ENCODE results near the gene ZNF646. TPM values are rescaled to one million over a fixed set of nuclear protein-coding genes. Genes with fewer than 3 reads are reported as not detected.

The ZNF646 gene
- total RNA-seq, 1 donor from 2014 or later, result 17.2 TPM

DNA sequence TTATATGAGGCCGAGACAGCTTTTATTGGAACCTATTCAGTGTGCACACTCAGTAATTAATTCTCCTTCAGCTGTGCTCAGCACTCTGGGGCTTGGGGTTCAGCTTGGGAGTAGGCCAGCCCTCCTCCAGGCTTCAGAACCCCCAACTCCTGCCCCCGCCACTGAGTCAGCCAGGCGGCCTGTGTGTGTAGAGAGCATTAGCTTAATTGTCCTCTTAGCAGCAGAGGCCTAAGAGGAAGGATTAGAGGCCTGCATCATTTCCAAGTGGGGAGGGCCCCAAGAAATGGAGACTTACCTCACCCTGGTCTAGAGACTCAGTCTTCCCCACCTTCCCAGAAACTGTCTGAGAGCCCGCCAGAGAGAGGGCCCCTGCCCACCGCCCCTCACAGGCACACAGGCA, 13.7 kb downstream of the ZNF646 start:
- H2AFZ ChIP-seq (ENCODE audit: low read depth, low read length), result no peak overlapping the region
- no peak for TF ChIP-seq EZH2 (IDR thresholded peaks at IDR 0.05; ENCODE audit: insufficient read depth, low read length)
- TF ChIP-seq, protein P1, sequence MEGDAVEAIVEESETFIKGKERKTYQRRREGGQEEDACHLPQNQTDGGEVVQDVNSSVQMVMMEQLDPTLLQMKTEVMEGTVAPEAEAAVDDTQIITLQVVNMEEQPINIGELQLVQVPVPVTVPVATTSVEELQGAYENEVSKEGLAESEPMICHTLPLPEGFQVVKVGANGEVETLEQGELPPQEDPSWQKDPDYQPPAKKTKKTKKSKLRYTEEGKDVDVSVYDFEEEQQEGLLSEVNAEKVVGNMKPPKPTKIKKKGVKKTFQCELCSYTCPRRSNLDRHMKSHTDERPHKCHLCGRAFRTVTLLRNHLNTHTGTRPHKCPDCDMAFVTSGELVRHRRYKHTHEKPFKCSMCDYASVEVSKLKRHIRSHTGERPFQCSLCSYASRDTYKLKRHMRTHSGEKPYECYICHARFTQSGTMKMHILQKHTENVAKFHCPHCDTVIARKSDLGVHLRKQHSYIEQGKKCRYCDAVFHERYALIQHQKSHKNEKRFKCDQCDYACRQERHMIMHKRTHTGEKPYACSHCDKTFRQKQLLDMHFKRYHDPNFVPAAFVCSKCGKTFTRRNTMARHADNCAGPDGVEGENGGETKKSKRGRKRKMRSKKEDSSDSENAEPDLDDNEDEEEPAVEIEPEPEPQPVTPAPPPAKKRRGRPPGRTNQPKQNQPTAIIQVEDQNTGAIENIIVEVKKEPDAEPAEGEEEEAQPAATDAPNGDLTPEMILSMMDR (IDR thresholded peaks at IDR 0.05; ENCODE audit: insufficient read depth, low read depth, low read length), result no peak
- FAIRE-seq, result no peak
- Mint-ChIP-seq H3K4me1 (ENCODE audit: low read depth, unreplicated experiment) (peaks cover 7% of the 10 kb centered on the region), H3K4me3 (ENCODE audit: unreplicated experiment) (no peak overlapping the region), H3K27me3 (ENCODE audit: low read depth, unreplicated experiment) (no peaks in the 10 kb centered on the region), H3K9me3 (ENCODE audit: unreplicated experiment) (no peaks in the 10 kb centered on the region), H3K27ac (ENCODE audit: unreplicated experiment) (no peak overlapping the region), H3K36me3 (ENCODE audit: low read depth, unreplicated experiment) (peaks cover 14% of the 10 kb centered on the region)
- peaks cover 8% of the 10 kb centered on the region for H3K36me3 ChIP-seq (ENCODE audit: insufficient read depth, low read length)
- H3K9ac ChIP-seq (ENCODE audit: low read length), result no peak overlapping the region
- H3K4me1 ChIP-seq (ENCODE audit: insufficient read depth, low read length), result peaks cover 8% of the 10 kb centered on the region
- H3K9me3 ChIP-seq (ENCODE audit: insufficient read depth, low read depth, low read length), result no peaks in the 10 kb centered on the region
- no peak overlapping the region for H3K4me3 ChIP-seq (ENCODE audit: insufficient read depth, low read depth, low read length)
- no peak overlapping the region for H3K4me2 ChIP-seq (ENCODE audit: low read length)
- no peaks in the 10 kb centered on the region for H3K27me3 ChIP-seq (ENCODE audit: insufficient read depth, low read length)
- peaks cover 36% of the 10 kb centered on the region for H4K20me1 ChIP-seq (ENCODE audit: insufficient read depth, low read length)
- H3K27ac ChIP-seq (ENCODE audit: low read depth, low read length), result no peak overlapping the region
- peaks cover 34% of the 10 kb centered on the region for H3K79me2 ChIP-seq (ENCODE audit: insufficient read depth, low read length)
- DNase-seq (ENCODE audit: low read depth), result no peak

DNA sequence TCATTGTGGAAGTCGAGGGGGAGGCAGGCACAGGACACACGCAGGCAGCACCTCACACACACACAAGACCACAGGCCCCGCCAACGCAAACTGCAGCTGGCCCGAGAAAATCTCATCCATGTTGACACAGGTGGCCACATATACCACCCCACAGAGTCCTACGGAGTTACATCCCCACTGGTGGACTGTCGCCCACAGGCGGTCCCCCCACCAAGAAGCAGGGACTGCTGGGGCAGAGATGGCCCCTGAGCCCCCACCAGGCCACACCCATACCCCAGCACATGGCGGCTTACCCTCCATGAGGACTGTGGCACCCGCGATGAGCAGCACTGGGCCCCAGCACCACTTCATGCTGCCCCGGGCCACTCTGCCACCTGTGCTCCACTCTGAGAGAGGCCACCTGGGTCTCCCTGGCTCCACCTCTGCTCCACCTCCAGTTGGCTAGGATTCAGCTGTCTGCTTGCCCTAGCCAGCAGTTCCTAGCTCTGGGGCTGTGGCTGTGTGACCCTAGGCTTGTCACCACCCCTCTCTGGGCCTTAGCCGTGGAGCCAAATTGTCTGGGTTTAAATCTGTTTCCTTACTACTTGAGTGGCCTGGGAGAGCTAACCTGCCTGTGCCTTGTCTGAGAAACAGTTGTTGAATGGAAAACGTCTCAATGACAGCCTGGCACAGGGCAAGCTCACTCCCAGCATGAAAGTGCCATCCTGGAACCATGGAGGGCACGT, 14.4 kb downstream of the ZNF646 start, which contains the start of gene PRSS53:
Gene PRSS53, minus strand, starts transcription at position 485 of the 725 bp plus-strand sequence. Its CDS starts 134 bp downstream, at position 351.
- H3K36me3 ChIP-seq (ENCODE audit: insufficient read depth, low read length), result peaks cover 8% of the 10 kb centered on the region
- no peak within 1 kb of the TSS for H3K9ac ChIP-seq (ENCODE audit: low read length)
- Mint-ChIP-seq H3K4me1 (ENCODE audit: low read depth, unreplicated experiment) (peaks cover 7% of the 10 kb centered on the region), H3K27me3 (ENCODE audit: low read depth, unreplicated experiment) (no peaks in the 10 kb centered on the region), H3K27ac (ENCODE audit: unreplicated experiment) (no peak within 1 kb of the TSS), H3K36me3 (ENCODE audit: low read depth, unreplicated experiment) (peaks cover 11% of the 10 kb centered on the region), H3K9me3 (ENCODE audit: unreplicated experiment) (no peaks in the 10 kb centered on the region), H3K4me3 (ENCODE audit: unreplicated experiment) (no peak within 1 kb of the TSS)
- H3K4me3 ChIP-seq (ENCODE audit: insufficient read depth, low read depth, low read length), result no peak within 1 kb of the TSS
- H3K27me3 ChIP-seq (ENCODE audit: insufficient read depth, low read length), result no peaks in the 10 kb centered on the region
- H3K9me3 ChIP-seq (ENCODE audit: insufficient read depth, low read depth, low read length), result no peaks in the 10 kb centered on the region
- FAIRE-seq (no peak), DNase-seq (ENCODE audit: low read depth) (no peak)
- TF ChIP-seq EZH2 (IDR thresholded peaks at IDR 0.05; ENCODE audit: insufficient read depth, low read length), result no peak
- TF ChIP-seq, protein P1 (IDR thresholded peaks at IDR 0.05; ENCODE audit: insufficient read depth, low read depth, low read length), result no peak
- no peak within 1 kb of the TSS for H2AFZ ChIP-seq (ENCODE audit: low read depth, low read length)
- H3K79me2 ChIP-seq (ENCODE audit: insufficient read depth, low read length), result peaks cover 41% of the 10 kb centered on the region
- H3K4me1 ChIP-seq (ENCODE audit: insufficient read depth, low read length), result peaks cover 13% of the 10 kb centered on the region
- peaks cover 31% of the 10 kb centered on the region for H4K20me1 ChIP-seq (ENCODE audit: insufficient read depth, low read length)
- no peak within 1 kb of the TSS for H3K4me2 ChIP-seq (ENCODE audit: low read length)
- H3K27ac ChIP-seq (ENCODE audit: low read depth, low read length), result no peak within 1 kb of the TSS

- no peak for FAIRE-seq
- no peaks in the 10 kb centered on the region for H3K27me3 ChIP-seq (ENCODE audit: insufficient read depth, low read length)
- H3K9ac ChIP-seq (ENCODE audit: low read length), result no peak overlapping the region
- TF ChIP-seq, protein P1 (IDR thresholded peaks at IDR 0.05; ENCODE audit: insufficient read depth, low read depth, low read length), result no peak
- no peak for TF ChIP-seq EZH2 (IDR thresholded peaks at IDR 0.05; ENCODE audit: insufficient read depth, low read length)
- H3K4me2 ChIP-seq (ENCODE audit: low read length), result no peak overlapping the region
- H3K27ac ChIP-seq (ENCODE audit: low read depth, low read length), result no peak overlapping the region
- H3K4me1 Mint-ChIP-seq (ENCODE audit: low read depth, unreplicated experiment), result peaks cover 7% of the 10 kb centered on the region
- no peak overlapping the region for H3K4me3 ChIP-seq (ENCODE audit: insufficient read depth, low read depth, low read length)
- no peak for DNase-seq (ENCODE audit: low read depth)
- H3K9me3 Mint-ChIP-seq (ENCODE audit: unreplicated experiment), result no peaks in the 10 kb centered on the region
- no peaks in the 10 kb centered on the region for H3K9me3 ChIP-seq (ENCODE audit: insufficient read depth, low read depth, low read length)
- H3K79me2 ChIP-seq (ENCODE audit: insufficient read depth, low read length), result peaks cover 47% of the 10 kb centered on the region
- no peaks in the 10 kb centered on the region for H3K27me3 Mint-ChIP-seq (ENCODE audit: low read depth, unreplicated experiment)
- H3K36me3 ChIP-seq (ENCODE audit: insufficient read depth, low read length), result peaks cover 8% of the 10 kb centered on the region
- H3K36me3 Mint-ChIP-seq (ENCODE audit: low read depth, unreplicated experiment), result peaks cover 11% of the 10 kb centered on the region
- no peak overlapping the region for H3K27ac Mint-ChIP-seq (ENCODE audit: unreplicated experiment)
- H3K4me1 ChIP-seq (ENCODE audit: insufficient read depth, low read length), result peaks cover 13% of the 10 kb centered on the region
- H2AFZ ChIP-seq (ENCODE audit: low read depth, low read length), result no peak overlapping the region
- H3K4me3 Mint-ChIP-seq (ENCODE audit: unreplicated experiment), result no peak overlapping the region
- peaks cover 27% of the 10 kb centered on the region for H4K20me1 ChIP-seq (ENCODE audit: insufficient read depth, low read length)
These were observed 15.0 kb downstream of the ZNF646 start for GRCh38 chr16:31089199-31089598.
